Vagina (tissue), 2 donors: ENCODE data around the gene SORCS2. TPM values are rescaled to one million over a fixed set of nuclear protein-coding genes. Genes with fewer than 3 reads are reported as not detected.

Experiments used
- DNase-seq, 2 donors: peaks; one replicate each; pipeline ENCODE4 v3.0.0-alpha.2; 2017; ENCODE audit errors: extremely low spot score in 2 of 2
- H3K27ac ChIP-seq: fragments of 200-600 bp; sonication (generic); one replicate; pipeline ENCODE4 v1.5.1; 2019
- H3K27me3 ChIP-seq: fragments of 200-600 bp; sonication (generic); one replicate; pipeline ENCODE4 v1.5.1; 2019
- H3K36me3 ChIP-seq, 2 donors: fragments of 200-600 bp; sonication (generic); one replicate each; pipeline ENCODE4 v1.5.1; 2017 to 2019
- H3K4me1 ChIP-seq: fragments of 200-600 bp; sonication (generic); one replicate; pipeline ENCODE4 v1.5.1; 2019
- H3K4me3 ChIP-seq, 2 donors: fragments of 200-600 bp; sonication (generic); 1 replicate in 1 of 2; 2 replicates in 1 of 2; pipeline ENCODE4 v1.5.1; 2016 to 2019
- H3K9me3 ChIP-seq: fragments of 200-600 bp; sonication (generic); one replicate; pipeline ENCODE4 v1.5.1; 2019
- CTCF ChIP-seq, 3 experiments: fragments of 450-650 bp in 2 of 3; fragments of 200-600 bp in 1 of 3; sonication (generic) in 1 of 3; IDR thresholded peaks; one replicate each; pipeline ENCODE4 v1.5.1; 2017 to 2019; ENCODE audit warnings: antibody characterized with exemption in 3 of 3, mild to moderate bottlenecking in 2 of 3, moderate library complexity in 2 of 3
- POLR2A ChIP-seq, 2 donors: fragments of 450-650 bp; IDR thresholded peaks; one replicate each; pipeline ENCODE4 v1.6.1; 2017; ENCODE audit warnings: antibody characterized with exemption in 2 of 2, mild to moderate bottlenecking in 2 of 2, moderate library complexity in 2 of 2
- POLR2AphosphoS5 ChIP-seq, 2 donors: sonication (generic); formaldehyde crosslinking; IDR thresholded peaks; one replicate each; pipeline ENCODE4 v1.9.0; 2017; ENCODE audit warnings: antibody characterized with exemption in 2 of 2, mild to moderate bottlenecking in 2 of 2, low read depth in 1 of 2; ENCODE audit not compliant: insufficient read depth in 1 of 2
- intact Hi-C: fragments of 100-400 bp; cut with DNase I; formaldehyde crosslinking; loops from one replicate; pipeline ENCODE4 v1.15.1; 2023
- total RNA-seq: library from RNA; depleted of rRNA; stranded (reverse); fragments of >200 nt; gene quantifications from one replicate; pipeline ENCODE4 v1.2.3, GENCODE V29; 2016

SORCS2 gene
- total RNA-seq, 1 donor from 2014 or later: 5.4 TPM

- H3K4me1 ChIP-seq: no peaks in the 10 kb centered on the region
- H3K36me3 ChIP-seq: no peaks in the 10 kb centered on the region
- intact Hi-C loops: no loop called here
- no peaks in the 10 kb centered on the region for H3K9me3 ChIP-seq
- no peak overlapping the region for H3K27ac ChIP-seq
- H3K27me3 ChIP-seq: no peaks in the 10 kb centered on the region
- TF ChIP-seq POLR2AphosphoS5 (IDR thresholded peaks at IDR 0.05; ENCODE audit: insufficient read depth in 1 of 2, low read depth in 1 of 2) (no peak), POLR2A (IDR thresholded peaks at IDR 0.05) (no peak), CTCF (IDR thresholded peaks at IDR 0.05) (no peak)
- H3K4me3 ChIP-seq: no peak overlapping the region
- no peak for DNase-seq
Observed at GRCh38 chr4:7742807-7743280, 550.5 kb downstream of the SORCS2 start.

DNA sequence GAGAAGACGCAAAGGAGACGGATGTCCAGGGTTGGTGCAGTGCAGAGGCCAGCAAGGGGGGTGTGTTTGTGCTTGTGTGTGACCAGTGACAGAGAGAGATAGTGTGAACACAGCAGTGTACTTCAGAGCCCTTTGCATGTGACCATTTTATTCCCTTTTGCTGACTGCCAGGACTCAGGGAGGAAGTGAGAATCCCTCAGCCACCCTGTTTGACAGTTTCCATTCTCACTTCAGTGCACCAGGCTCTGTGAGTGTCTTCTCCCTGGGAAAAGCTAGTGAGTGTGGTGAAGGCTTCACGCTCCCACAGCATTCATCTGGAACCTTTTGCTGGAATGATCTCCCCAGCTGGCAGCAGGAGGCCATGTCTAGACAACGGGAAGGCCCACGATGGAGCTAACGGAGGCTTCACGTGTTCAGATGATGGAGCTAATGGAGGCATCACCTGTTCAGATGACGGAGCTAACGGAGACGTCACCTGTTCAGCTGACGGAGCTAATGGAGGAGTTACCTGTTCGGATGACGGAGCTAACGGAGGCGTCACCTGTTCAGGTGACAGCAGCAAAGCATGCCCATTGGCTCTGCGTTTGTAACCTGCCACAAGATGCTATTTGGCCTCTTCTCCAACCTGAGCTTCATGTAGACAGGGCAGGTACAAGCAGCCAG is 551.9 kb downstream of the SORCS2 start:
- no peak overlapping the region for H3K4me3 ChIP-seq
- no peak overlapping the region for H3K27ac ChIP-seq
- DNase-seq: no peak
- intact Hi-C loops: no loop called here
- H3K9me3 ChIP-seq: no peaks in the 10 kb centered on the region
- no peaks in the 10 kb centered on the region for H3K36me3 ChIP-seq
- no peaks in the 10 kb centered on the region for H3K27me3 ChIP-seq
- no peak for TF ChIP-seq CTCF (IDR thresholded peaks at IDR 0.05)
- no peaks in the 10 kb centered on the region for H3K4me1 ChIP-seq

GRCh38 chr4:7745301-7745885 is 553.1 kb downstream of the SORCS2 start:
- DNase-seq: no peak
- Histone ChIP-seq H3K9me3 (no peaks in the 10 kb centered on the region), H3K36me3 (no peaks in the 10 kb centered on the region), H3K4me1 (no peaks in the 10 kb centered on the region), H3K27ac (no peak overlapping the region), H3K4me3 (no peak overlapping the region), H3K27me3 (no peaks in the 10 kb centered on the region)
- intact Hi-C loops: no loop called here
- TF ChIP-seq CTCF (IDR thresholded peaks at IDR 0.05): no peak
- TF ChIP-seq POLR2AphosphoS5 (IDR thresholded peaks at IDR 0.05; ENCODE audit: insufficient read depth in 1 of 2, low read depth in 1 of 2): no peak
- no peak for TF ChIP-seq POLR2A (IDR thresholded peaks at IDR 0.05)

DNA sequence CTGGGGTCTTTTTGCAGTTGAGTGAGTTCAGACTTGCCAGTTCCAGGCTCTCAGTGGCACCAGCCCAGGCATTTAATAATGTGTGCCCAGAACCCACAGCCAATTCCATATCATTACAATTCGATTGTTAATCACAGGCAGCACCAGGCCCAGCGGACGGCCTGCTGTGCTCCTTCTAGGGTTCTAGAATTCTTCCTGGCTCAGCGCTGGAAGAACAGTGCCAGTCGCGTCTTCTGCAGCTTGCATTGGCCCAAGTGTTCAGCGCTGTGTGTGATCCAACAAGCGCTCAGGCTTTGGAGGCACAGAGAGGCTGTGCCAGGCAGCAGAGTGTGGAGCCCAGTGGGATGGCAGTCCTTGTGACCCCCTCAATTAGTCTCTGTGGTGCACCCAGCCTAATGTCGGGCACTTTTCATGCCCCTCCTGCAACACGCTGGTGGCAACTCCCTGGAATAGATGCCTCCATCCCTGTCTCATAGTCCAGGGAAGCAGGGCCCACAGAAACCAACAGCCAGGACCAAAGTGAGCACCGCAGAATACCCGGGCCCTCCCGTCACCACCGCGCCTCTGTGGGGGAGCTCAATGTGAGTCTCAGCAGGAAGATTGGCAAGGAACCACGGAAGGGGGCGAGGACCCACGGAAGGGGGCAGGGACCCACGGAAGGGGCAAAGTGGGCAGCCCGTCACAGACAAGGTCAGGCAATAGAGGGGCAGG is 554.2 kb downstream of the SORCS2 start:
- Histone ChIP-seq H3K27me3 (no peaks in the 10 kb centered on the region), H3K27ac (no peak overlapping the region), H3K4me1 (no peaks in the 10 kb centered on the region), H3K36me3 (no peaks in the 10 kb centered on the region), H3K4me3 (no peak overlapping the region), H3K9me3 (no peaks in the 10 kb centered on the region)
- intact Hi-C loops: no loop called here
- TF ChIP-seq POLR2AphosphoS5 (IDR thresholded peaks at IDR 0.05; ENCODE audit: insufficient read depth in 1 of 2, low read depth in 1 of 2) (no peak), POLR2A (IDR thresholded peaks at IDR 0.05) (no peak)
- no peak for DNase-seq

GRCh38 chr4:7747062-7747385 is 554.7 kb downstream of the SORCS2 start:
- intact Hi-C loops: no loop called here
- TF ChIP-seq POLR2A (IDR thresholded peaks at IDR 0.05): no peak
- TF ChIP-seq CTCF (IDR thresholded peaks at IDR 0.05): no peak
- no peak for TF ChIP-seq POLR2AphosphoS5 (IDR thresholded peaks at IDR 0.05; ENCODE audit: insufficient read depth in 1 of 2, low read depth in 1 of 2)
- H3K4me3 ChIP-seq: no peak overlapping the region
- H3K27ac ChIP-seq: no peak overlapping the region
- H3K4me1 ChIP-seq: no peaks in the 10 kb centered on the region
- DNase-seq: no peak
- H3K9me3 ChIP-seq: no peaks in the 10 kb centered on the region
- no peaks in the 10 kb centered on the region for H3K27me3 ChIP-seq
- H3K36me3 ChIP-seq: no peaks in the 10 kb centered on the region
